GM21825 (cell line): ENCODE measurements around the gene PRDM5.
A peak's percentile ranks its signal among the peaks of the same experiment; 100 is the strongest.

Experiments used
- ATAC-seq: cut with Tn5 transposase; IDR thresholded peaks from one replicate; pipeline ENCODE4 v1.9.1; 2021; ENCODE audit warnings: mild to moderate bottlenecking, moderate library complexity; ENCODE audit not compliant: unreplicated experiment

The PRDM5 gene

DNA sequence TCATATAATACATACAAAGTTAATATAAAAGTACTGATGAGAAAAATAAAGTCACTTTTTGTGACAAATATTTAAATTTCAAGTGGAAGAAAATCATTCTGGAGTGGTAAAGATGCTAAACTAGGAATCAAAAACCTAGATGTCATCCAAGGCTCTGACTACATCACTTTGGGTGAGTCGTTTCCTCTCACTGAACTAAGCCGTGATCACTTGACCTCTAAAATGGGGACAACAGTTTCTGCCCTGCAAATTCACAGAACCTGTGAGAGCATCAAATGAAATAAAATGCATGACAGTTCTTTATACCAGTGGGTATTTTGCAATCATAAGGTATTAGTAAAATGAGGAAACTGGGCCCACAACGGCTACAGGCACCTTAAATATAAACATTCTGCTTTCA, 63.8 kb downstream of the PRDM5 start:
- ATAC-seq, result no peak

DNA sequence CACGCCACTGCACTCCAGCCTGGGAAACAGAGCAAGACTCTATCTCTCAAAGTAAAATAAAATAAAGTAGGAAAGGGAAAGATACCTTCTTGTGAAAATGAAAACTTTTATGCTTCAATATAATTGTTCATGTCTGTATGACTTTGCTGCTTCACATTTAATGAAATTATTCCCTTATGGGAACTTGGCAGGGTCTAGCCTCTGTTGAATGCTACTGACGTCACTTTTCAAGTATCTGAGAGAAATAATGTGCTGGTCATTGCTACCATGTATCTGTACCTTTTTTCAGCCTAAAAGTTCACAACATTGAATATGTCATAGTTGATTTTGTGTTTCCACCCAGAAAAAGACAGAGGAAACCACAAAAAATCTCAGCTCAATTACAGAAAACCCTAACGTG, 65.2 kb downstream of the PRDM5 start:
- ATAC-seq, result no peak

DNA sequence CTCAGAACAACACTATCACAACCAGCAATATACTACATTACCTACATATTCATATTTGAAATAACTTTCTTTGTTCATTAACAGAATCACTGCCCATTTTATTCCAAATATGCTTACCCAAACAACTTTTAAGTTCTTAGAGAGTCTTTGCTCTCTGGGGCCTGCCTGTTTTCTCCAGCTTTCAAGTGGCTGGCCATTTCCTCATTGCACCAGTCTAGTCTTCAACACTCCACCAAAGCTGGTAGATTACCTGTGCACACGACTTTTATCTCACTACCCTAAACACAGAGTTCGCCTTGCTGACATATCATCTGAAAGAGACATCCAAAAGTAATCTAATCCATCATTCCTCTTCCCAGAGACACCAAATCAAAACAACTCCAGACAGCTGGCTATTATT, 66.2 kb downstream of the PRDM5 start:
- no peak for ATAC-seq

DNA sequence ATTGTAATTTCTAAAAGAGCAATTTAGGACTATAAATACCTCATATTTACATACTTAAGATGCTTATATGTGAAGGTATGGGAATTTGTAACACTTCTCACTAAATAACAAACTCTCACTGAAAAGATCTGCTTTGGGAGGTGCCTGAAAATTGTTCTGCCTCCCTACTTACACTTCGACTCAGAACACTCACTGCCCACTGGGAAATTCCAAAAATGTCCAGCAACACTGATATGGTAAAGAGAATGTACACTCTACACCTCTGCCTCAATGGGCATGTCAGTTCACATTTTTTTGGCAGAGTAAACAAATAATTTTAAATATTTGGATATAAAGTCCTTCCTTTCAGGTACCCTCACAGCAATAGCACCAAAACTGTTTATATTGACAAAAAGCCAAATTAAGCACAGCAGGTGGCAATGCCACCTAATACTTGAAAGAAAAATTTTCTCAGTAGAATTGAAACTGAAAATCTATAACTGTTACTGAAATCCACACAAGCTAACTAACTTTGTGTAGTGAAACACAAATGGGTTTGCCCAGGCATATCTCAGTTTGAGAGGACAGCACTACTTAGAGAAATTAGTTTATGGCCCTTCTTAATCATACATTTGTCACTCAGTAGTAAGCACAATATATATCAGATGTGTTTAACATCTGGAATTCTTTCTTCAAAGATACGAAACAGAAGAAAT, 67.1 kb downstream of the PRDM5 start:
- ATAC-seq, result peak; percentile 93

DNA sequence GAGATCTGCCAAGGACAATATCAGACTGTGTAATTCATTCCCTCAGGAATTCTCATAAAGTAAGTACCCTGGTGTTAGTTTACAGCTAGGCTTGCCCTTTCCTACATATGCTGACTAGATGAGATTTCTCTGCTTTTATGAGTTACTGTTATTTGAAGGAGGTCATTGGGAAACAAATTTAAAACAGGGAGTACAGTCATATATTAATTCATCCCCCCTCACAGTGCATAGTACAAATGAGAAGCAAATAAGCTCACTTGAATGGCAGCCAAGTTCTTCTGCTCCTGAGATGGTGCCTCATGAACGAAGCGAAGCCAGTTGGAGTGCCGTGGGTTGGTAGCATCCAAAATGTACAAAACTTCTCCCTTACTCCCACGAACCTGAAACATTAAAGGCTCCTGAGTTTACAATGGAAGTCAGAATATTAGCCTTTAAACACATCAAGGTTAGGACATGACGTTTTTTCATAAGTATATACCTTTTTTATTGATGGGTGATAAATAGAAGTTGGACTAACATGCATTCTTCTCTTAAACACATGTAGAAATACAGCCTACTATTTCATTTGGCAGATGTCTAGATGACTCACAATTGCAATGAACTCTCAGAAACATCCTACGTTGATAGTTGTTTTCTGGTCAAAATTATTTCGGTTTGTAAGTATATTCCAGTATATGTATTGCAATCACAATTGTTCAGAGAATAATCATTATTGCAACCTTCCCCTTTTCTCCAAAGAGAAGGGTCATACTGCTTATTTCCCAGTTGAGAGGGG, 69.2 kb downstream of the PRDM5 start:
- no peak for ATAC-seq

DNA sequence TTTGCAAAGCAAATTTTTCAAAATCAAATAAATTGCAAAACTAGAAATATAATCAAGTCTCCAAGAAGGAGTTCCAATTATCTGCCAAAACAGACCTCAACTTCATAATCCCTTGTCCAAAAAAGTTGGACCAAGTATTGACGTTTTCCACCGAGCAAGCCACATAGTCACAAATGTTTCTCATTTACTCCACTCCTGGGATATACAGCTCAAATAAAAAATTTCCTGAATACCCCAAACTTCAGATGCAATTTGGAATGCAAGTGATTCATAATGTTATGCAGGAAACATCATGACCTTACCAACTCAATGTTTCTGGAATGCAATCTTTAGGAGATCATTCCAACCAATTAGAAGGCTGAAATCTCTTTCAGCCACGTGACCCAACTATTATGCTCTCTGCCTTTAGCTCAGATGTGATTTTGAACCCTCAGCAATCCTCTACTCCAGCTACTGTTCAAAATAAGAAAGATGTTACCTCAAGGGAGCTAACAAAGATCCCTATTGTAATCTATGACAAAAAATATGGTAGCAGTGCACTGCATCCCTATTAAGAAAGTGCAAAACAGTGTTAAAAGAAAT, 72.4 kb downstream of the PRDM5 start:
- ATAC-seq, result no peak

DNA sequence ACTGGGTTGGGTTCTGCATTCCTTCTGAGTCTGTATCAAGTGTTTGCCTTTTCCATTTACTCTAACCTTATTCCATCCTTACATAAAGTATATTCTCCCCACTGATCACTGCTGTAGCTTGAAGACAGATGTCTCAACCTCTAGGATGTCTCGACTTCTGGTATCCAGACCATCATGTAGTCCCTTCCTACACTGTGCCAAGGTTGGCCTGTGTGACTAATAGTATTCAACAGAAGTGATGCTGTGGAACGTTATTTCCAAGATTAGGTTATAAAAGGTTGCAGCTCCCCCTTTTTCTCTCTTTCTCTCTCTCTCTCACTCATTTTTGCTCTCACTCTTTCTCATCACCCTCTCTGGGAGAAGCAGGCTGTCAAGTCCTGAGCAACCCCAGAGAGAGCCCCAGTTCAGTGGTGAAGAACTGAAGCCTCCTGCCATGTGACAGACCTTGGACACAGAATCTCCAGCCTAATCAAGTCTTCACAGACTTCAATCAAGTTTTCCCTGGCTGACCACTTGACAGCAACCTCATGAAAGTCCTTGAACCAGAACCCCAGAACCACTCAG, 75.4 kb downstream of the PRDM5 start:
- ATAC-seq, result no peak

DNA sequence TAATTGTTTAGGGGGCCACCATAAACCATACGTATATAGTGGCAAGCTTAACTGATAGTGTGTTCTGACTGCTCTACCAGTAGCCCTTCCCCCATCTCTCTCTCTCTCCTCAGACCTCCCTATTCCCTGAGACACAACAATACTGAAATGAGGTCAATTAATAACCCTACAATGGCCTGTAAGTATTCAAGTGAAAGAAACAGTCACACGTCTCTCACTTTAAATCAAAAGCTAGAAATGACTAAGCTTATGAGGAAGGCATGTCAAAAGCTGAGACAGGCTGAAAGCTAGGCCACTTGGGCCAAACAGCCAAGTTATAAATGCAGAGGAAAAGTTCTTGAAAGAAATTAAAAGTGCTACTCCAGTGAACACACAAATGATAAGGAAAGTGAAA, 78.0 kb downstream of the PRDM5 start:
- peak; percentile 83 for ATAC-seq

DNA sequence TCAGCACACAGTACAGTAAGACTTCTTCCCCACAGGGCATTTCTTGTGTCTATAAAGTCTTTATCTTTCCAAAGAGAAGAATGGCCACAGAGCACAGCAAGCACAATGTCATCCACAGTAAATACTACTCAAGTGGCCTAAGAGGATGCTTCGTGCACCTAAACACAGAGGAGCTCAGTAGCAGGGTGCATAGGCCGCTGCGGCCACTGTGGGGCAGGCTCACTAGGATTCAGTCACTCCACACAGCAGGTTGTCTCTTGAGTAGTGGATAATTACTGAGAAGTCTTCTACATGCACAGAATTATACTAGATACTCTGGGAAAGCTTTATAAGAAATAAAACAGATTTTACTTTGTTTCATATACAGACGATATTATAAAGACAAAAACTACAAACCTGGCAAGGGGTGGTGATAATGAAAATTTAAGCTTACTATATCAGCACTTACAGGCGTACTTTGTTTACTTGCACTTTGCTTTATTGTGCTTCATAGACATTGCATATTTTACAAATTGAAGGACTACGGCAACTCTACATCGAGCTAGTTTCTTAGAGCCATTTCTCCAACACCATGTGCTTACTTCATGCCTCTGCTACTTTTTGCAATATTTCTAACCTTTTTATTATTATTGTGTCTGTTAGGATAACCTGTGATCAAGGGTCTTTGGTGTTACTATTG, 78.5 kb downstream of the PRDM5 start:
- ATAC-seq, result no peak

DNA sequence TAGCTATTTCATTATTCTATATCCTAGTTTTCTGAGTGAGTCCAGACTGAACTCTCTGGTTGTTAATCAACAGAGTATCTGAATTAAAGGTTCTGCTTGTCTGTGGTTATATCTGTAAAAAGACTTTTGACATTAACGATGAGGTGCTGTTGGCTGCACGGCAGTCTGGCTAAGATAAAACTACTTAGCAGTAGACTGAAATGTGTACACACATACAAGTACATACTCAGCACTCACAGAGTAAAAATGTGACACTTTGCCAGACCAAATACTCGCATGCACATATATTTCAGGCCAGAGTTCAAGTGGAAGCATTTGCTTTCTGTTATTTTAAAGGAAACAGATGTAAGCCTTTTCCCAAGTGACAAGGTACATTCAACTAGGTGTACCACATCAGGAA, 80.5 kb downstream of the PRDM5 start:
- ATAC-seq, result no peak

DNA sequence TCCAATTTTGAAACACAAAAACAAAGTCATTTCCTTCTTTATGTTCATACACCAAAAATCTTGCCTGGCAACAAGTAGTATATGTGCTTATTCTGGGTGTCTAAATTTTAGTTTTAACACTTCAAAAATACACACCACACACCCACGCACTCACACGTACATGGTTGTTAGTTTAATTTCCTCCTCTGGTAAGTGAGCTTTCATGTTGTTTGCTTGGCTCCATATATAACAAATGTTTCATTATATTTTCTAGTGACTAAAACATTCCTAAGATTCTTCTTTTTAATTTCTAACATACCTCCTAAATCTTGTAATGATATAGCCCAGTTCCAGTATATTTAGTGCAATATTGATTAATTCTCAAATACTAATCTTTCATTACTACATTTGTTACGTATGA, 80.9 kb downstream of the PRDM5 start:
- ATAC-seq, result no peak

DNA sequence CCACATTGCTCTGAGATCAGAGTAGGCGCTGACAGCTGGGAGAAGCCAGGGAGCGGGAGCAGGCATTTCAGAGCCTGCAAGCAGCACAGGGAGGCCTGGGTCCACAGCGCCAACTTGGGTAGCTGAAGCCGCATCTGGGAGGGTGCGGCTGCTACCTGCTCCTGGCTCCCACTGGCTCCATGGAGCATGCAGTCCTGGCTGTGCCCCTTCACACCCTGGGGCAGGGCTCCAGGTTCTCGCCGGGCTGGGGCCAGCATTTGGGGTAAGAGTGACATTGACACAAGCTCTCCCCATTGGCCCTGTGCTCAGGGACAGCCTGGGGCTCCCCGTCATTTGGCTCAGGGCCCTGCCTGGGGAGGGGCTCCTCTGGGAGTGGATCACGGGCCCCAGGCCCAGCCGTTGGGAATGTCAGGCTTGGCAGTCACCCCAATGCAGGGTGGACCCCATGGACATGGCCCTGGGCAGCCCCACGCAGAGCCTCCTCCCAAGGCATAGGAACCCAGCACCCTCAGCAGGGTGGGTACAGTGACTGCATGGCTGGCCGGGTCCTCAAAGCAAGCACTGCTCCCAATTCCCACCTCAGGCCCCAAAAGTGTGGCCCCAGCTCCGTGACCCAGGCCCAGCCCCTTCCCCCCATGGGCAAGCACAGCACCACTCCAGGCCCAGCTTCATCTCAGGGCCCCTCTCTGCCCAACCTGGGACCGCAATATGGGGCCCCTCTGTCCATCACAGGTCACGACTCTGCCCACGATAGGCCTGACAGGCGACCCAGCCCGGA, 82.4 kb downstream of the PRDM5 start:
- no peak for ATAC-seq

DNA sequence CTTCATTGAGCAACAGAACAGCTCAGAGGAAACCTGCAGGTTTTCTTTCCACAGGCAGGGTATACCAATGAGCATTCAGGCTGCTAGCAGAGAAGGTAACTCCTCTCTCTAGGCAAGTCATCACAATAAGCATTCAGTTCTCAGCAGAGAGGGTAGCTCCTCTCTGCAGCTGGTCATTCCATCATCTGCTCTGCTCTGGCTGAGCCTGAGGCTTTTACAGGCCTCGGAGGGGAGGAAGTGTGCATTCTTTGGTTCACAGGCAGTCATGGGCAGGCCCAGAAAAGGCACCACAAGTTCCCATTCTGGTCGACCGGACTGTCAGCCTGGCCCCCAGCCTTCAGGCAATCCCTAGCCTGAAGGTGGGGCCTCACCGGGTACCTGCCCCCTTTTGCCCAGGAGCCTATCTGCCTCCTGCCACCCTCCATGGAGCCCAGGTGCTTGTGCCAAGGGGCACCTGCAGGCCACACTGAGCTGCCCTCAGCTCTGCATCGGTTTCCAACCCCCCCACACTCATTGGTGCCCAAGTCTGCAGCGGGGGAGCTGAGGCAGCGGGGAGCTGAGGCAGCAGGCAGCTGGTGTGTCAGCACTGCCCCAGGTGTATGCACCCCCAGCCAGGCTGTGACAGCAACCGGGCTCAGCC, 83.1 kb downstream of the PRDM5 start:
- ATAC-seq, result no peak

DNA sequence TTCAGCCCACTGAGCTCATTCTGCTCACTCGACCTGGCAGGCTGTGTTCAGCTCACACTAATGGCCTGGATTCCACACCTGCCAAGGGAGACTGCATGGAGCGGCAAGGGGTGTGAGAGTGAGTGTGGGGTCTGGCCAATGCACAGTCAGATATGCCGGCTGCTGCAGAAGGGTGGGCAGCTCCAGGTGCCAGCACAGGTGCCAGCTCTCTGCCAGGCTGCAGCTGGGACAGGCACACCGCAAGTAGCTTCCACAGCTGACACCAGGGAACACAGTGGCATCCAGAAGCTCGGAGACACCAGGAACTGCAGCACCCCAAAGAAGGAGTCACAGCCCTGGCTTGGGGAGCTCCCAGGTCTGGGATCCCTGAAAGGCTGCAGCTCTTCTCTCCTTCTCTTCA, 83.7 kb downstream of the PRDM5 start:
- ATAC-seq, result no peak

DNA sequence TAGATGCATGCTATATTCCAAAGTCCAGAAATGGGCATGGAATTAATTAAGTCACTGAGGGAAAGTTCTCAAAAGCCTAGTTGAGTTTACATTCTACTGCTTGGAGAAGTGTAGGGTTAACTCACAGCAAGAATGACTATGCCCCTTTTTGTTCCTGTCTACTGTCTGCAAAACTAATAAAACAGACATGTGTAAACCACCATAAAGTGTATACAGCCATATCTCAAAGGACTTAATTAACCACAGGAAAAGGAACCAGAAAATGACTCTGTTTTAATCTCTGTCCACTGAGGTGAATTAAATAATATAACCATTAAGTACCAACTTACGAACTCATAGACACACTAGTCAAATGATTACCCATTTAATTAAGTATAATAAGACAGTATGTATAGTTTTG, 84.9 kb downstream of the PRDM5 start:
- no peak for ATAC-seq

DNA sequence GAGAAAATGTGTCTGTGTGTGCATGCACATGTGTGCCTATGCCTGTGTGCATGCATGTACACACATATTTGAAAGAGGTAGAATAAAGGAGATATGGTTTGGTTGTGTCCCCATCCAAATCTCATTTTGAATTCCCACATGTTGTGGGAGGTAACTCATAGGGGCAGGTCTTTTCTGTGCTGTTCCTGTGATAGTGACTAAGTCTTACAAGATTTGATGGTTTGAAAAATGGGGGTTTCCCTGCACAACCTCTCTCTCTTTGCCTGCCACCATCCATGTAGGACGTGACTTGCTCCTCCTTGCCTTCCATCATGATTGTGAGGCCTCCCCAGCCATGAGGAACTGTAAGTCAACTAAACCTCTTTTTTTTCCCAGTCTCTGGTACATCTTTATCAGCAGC, 87.2 kb downstream of the PRDM5 start:
- ATAC-seq, result no peak

DNA sequence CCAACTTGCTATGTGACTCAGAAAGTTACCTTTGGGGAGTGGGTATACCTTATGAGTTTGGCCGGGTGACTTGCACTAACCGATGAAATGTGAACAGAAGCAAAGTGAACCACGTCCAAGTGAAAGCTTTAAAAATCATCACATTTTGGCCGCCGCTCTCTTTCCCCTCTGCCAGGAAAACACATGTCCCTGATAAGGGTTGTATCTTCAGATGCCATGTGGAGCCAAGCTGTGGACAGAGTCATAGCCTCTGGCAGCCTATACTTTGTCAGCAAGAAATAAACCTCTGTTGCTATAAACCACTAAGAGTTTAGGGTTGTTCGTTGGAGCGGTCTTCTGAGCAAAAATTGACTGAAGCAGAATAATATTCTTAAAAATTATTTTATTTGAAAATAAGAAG, 92.3 kb downstream of the PRDM5 start:
- no peak for ATAC-seq

DNA sequence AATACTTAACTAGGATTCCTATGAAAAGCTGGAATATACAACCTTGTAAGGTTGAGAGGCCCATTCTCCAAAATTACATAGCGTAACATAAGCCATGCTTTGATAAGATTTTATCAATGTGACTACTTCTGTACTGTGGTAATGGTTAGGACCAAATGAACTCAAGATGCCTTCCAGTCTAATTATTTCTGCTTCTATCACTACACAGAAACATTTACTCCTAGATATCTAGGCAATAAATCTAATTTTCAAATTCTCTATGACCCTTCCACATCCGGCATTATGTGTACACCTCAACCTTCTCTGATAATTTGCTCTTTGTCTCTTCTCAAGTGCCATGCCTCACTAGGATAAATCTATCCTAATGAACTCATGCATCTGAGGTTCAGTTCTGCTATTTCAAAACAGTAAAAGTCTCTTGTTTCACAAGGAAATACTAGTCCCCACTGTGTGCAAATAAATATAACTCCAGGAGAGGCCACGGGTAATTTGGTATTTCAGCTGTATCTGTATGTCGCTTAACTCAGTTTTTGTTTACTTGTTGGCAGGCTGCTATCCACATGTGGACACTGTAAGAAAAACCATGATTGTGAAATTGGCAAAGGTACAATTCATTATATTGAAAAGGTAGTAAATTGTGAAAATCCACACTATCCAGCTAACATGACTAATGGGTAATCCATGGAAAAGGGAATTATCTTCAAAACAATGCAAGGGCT, 93.3 kb downstream of the PRDM5 start:
- no peak for ATAC-seq

DNA sequence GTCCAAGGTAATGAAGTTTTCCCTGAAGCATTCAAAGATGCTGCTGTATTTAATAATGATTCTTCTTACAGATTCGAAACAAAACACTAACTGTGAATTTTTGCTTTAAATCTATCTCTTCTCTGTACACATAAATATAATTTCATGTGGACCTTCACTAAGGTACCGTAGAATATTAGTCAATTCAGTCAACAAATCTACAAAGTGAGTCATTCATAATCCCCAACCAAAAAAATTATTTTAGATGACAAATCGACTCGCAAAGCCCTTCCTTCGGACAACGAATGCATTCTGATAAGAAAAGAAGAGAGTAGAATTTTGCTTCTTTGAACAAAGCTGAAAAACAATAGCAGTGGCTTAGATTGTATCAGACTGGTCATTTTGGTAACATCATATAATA, 95.7 kb downstream of the PRDM5 start:
- no peak for ATAC-seq

DNA sequence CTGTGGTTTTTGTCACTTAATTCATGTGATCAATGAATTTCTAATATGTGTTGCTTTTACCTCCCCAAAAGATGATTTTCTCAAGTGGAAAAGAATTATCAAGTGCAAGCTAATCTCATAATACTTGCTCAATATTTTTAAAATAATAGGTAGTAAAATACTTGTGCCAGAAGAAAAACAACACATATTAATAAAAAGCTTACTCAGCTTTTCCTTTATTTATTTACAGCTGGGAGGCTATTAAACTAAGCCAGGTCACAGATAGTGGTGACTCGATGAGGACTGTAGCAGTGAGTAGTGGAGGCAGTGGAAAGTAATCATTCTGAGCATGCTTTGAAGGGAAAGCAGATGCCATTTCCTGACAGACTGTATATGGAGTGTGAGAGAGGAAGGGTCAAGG, 96.1 kb downstream of the PRDM5 start:
- ATAC-seq, result no peak
